Measurements from ENCODE around the gene CCNY.

CCNY gene

GRCh38 chr10:35600193-35600592 lies 263.9 kb downstream of the CCNY start:
- no peak for DNase-seq

- no peak for DNase-seq
Measured at GRCh38 chr10:35605191-35605590, 268.9 kb downstream of the CCNY start, which contains the start of gene GJD4. Gene GJD4, plus strand, starts transcription at chr10:35605341. Its CDS starts 227 bp downstream, at chr10:35605568.

GRCh38 chr10:35606430-35606829 lies 270.1 kb downstream of the CCNY start:
- no peak for DNase-seq

GRCh38 chr10:35607475-35608327 lies 271.4 kb downstream of the CCNY start:
- no peak for DNase-seq

- DNase-seq, result no peak
Measured at GRCh38 chr10:35608328-35608672, 272.0 kb downstream of the CCNY start.

- DNase-seq, result no peak
Measured at GRCh38 chr10:35611750-35612149, 275.4 kb downstream of the CCNY start.

GRCh38 chr10:35612385-35613106 lies 276.2 kb downstream of the CCNY start:
- no peak for DNase-seq

GRCh38 chr10:35613107-35613440 lies 276.8 kb downstream of the CCNY start:
- DNase-seq, result no peak

GRCh38 chr10:35613597-35614226 lies 277.4 kb downstream of the CCNY start:
- DNase-seq, result no peak

- no peak for DNase-seq
Measured at GRCh38 chr10:35614312-35614711, 278.0 kb downstream of the CCNY start.
